Liver (tissue), 3 donors: Measurements from ENCODE around the gene TACC2.
"Not testable (repeated sequence)": the region's sequence is repeated elsewhere in the genome, so short reads cannot be mapped to it uniquely, and the experiment has no call there.

Source experiments
- ATF3 ChIP-seq: IDR thresholded peaks from 2 replicates; pipeline ENCODE4 v1.6.1; 2016; ENCODE audit warnings: antibody characterized with exemption
- CTCF ChIP-seq: fragments of 150-350 bp; IDR thresholded peaks from 2 replicates; pipeline ENCODE4 v1.5.1; 2017; ENCODE audit warnings: improper control_type of control experiment, low read depth, low read length; ENCODE audit not compliant: missing input control
- GABPA ChIP-seq, 2 donors: IDR thresholded peaks in 1 of 2; conservative IDR thresholded peaks in 1 of 2; 2 replicates each; pipeline ENCODE4 v1.6.1; 2016; ENCODE audit warnings: antibody characterized with exemption in 2 of 2, mild to moderate bottlenecking in 1 of 2, moderate library complexity in 1 of 2
- HNF4G ChIP-seq: IDR thresholded peaks from 2 replicates; pipeline ENCODE4 v1.6.1; 2016; ENCODE audit warnings: antibody characterized with exemption
- TAF1 ChIP-seq: conservative IDR thresholded peaks from 2 replicates; pipeline ENCODE4 v1.6.1; 2016; ENCODE audit warnings: antibody characterized with exemption, mild to moderate bottlenecking
- YY1 ChIP-seq: IDR thresholded peaks from 2 replicates; pipeline ENCODE4 v1.6.1; 2016; ENCODE audit warnings: antibody characterized with exemption, mild to moderate bottlenecking
- TF ChIP-seq, protein P1 (sequence below): IDR thresholded peaks from 2 replicates; pipeline ENCODE4 v1.6.1; 2016; ENCODE audit warnings: antibody characterized with exemption, mild to moderate bottlenecking
- TF ChIP-seq, protein P2 (sequence below): IDR thresholded peaks from 2 replicates; pipeline ENCODE4 v1.6.1; 2016; ENCODE audit warnings: antibody characterized with exemption
- donor health status: healthy.
- donor health status: healthy.

- TF ChIP-seq GABPA (IDR thresholded peaks at IDR 0.05 in 1 of 2, conservative IDR thresholded peaks at IDR 0.05 in 1 of 2); CTCF; YY1; ATF3; TAF1; HNF4G: not testable (repeated sequence)
- TF ChIP-seq, protein P1, sequence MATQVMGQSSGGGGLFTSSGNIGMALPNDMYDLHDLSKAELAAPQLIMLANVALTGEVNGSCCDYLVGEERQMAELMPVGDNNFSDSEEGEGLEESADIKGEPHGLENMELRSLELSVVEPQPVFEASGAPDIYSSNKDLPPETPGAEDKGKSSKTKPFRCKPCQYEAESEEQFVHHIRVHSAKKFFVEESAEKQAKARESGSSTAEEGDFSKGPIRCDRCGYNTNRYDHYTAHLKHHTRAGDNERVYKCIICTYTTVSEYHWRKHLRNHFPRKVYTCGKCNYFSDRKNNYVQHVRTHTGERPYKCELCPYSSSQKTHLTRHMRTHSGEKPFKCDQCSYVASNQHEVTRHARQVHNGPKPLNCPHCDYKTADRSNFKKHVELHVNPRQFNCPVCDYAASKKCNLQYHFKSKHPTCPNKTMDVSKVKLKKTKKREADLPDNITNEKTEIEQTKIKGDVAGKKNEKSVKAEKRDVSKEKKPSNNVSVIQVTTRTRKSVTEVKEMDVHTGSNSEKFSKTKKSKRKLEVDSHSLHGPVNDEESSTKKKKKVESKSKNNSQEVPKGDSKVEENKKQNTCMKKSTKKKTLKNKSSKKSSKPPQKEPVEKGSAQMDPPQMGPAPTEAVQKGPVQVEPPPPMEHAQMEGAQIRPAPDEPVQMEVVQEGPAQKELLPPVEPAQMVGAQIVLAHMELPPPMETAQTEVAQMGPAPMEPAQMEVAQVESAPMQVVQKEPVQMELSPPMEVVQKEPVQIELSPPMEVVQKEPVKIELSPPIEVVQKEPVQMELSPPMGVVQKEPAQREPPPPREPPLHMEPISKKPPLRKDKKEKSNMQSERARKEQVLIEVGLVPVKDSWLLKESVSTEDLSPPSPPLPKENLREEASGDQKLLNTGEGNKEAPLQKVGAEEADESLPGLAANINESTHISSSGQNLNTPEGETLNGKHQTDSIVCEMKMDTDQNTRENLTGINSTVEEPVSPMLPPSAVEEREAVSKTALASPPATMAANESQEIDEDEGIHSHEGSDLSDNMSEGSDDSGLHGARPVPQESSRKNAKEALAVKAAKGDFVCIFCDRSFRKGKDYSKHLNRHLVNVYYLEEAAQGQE, result not testable (repeated sequence)
- TF ChIP-seq, protein P2, sequence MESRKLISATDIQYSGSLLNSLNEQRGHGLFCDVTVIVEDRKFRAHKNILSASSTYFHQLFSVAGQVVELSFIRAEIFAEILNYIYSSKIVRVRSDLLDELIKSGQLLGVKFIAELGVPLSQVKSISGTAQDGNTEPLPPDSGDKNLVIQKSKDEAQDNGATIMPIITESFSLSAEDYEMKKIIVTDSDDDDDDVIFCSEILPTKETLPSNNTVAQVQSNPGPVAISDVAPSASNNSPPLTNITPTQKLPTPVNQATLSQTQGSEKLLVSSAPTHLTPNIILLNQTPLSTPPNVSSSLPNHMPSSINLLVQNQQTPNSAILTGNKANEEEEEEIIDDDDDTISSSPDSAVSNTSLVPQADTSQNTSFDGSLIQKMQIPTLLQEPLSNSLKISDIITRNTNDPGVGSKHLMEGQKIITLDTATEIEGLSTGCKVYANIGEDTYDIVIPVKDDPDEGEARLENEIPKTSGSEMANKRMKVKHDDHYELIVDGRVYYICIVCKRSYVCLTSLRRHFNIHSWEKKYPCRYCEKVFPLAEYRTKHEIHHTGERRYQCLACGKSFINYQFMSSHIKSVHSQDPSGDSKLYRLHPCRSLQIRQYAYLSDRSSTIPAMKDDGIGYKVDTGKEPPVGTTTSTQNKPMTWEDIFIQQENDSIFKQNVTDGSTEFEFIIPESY, result not testable (repeated sequence)
Measured at GRCh38 chr10:122075876-122076275, 86.9 kb downstream of the TACC2 start.
